Panc1 (cell line): ENCODE results near the gene IBA57.

Source experiments
- POLR2AphosphoS5 ChIP-seq: IDR thresholded peaks from 2 replicates; pipeline ENCODE4 v1.6.1; 2012; ENCODE audit warnings: mild to moderate bottlenecking, low read depth, low read length, moderate library complexity
- SIN3A ChIP-seq: IDR thresholded peaks from 2 replicates; pipeline ENCODE4 v1.6.1; 2012; ENCODE audit warnings: low read depth, mild to moderate bottlenecking, low read length, moderate library complexity, borderline replicate concordance; ENCODE audit not compliant: insufficient read depth
- TF ChIP-seq, protein P1 (sequence below): fragments of 450-650 bp; IDR thresholded peaks from 2 replicates; pipeline ENCODE4 v1.5.1; 2017; ENCODE audit warnings: mild to moderate bottlenecking
- TF ChIP-seq, protein P2 (sequence below), 2 experiments: IDR thresholded peaks; 2 replicates each; pipeline ENCODE4 v1.6.1; 2011 to 2012; ENCODE audit warnings: low read depth in 2 of 2, control low read depth in 1 of 2, low read length in 1 of 2, mild to moderate bottlenecking in 1 of 2, moderate library complexity in 1 of 2; ENCODE audit not compliant: insufficient read depth in 1 of 2

DNA sequence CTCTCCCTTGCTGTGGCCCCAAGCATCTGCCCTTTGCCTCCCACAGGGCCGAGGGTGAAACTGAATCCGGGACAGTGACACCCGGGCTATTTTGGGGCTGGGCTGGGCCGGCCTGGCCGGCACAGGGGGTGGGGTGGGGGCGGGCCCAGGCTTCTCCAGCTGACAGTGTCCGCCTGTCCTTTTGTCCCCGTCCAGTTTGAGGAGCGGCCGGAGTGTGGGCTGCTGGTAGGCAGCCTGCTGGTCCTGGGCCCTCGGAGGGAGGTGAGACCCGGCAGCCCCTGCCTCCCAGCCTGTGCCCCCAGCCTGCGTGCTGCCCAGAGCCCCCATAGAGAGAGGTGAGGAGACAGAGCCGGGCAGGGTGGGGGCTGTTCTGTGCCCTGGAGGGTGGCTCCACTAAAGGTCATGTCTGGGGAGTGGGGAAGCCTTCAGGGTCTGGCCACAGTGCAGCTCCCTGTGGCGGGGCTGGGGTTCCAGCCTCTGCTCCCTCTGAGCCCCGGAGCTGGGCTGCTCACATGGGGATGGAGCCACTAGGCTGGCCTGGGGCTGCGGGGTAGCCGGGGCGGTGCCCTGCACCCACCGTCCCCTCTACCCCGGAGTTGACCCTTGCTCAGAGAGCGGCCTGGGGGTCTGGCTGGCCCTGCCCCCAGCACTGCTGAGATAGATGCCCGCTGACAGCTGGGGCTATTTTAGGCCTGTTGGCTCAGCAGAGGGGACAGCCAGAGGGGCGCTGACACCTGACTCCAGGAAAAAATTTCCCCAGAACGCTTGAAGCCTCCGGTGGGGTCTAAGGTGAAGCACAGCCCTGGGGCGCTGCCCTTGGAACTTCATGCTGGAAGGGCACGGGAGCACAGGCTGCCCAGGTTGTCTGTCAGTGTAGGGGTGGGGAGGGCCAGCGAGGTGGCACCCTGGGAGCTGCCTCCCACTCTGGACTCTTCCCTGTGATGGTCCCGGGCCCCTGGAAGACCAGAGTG lies 42.5 kb downstream of the IBA57 start, which contains the start of gene OBSCN:
- TF ChIP-seq, protein P1, sequence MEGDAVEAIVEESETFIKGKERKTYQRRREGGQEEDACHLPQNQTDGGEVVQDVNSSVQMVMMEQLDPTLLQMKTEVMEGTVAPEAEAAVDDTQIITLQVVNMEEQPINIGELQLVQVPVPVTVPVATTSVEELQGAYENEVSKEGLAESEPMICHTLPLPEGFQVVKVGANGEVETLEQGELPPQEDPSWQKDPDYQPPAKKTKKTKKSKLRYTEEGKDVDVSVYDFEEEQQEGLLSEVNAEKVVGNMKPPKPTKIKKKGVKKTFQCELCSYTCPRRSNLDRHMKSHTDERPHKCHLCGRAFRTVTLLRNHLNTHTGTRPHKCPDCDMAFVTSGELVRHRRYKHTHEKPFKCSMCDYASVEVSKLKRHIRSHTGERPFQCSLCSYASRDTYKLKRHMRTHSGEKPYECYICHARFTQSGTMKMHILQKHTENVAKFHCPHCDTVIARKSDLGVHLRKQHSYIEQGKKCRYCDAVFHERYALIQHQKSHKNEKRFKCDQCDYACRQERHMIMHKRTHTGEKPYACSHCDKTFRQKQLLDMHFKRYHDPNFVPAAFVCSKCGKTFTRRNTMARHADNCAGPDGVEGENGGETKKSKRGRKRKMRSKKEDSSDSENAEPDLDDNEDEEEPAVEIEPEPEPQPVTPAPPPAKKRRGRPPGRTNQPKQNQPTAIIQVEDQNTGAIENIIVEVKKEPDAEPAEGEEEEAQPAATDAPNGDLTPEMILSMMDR, result no peak
- no peak for TF ChIP-seq SIN3A
- no peak for TF ChIP-seq POLR2AphosphoS5
- TF ChIP-seq, protein P2, sequence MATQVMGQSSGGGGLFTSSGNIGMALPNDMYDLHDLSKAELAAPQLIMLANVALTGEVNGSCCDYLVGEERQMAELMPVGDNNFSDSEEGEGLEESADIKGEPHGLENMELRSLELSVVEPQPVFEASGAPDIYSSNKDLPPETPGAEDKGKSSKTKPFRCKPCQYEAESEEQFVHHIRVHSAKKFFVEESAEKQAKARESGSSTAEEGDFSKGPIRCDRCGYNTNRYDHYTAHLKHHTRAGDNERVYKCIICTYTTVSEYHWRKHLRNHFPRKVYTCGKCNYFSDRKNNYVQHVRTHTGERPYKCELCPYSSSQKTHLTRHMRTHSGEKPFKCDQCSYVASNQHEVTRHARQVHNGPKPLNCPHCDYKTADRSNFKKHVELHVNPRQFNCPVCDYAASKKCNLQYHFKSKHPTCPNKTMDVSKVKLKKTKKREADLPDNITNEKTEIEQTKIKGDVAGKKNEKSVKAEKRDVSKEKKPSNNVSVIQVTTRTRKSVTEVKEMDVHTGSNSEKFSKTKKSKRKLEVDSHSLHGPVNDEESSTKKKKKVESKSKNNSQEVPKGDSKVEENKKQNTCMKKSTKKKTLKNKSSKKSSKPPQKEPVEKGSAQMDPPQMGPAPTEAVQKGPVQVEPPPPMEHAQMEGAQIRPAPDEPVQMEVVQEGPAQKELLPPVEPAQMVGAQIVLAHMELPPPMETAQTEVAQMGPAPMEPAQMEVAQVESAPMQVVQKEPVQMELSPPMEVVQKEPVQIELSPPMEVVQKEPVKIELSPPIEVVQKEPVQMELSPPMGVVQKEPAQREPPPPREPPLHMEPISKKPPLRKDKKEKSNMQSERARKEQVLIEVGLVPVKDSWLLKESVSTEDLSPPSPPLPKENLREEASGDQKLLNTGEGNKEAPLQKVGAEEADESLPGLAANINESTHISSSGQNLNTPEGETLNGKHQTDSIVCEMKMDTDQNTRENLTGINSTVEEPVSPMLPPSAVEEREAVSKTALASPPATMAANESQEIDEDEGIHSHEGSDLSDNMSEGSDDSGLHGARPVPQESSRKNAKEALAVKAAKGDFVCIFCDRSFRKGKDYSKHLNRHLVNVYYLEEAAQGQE (IDR thresholded peaks at IDR 0.05; ENCODE audit: insufficient read depth in 1 of 2, low read depth in 2 of 2, low read length in 1 of 2), result no peak
